Spleen (tissue), 7 donors: ENCODE measurements around the gene SCAANT1.

Source experiments
- POLR2A ChIP-seq, 3 donors: fragments of 450-650 bp; IDR thresholded peaks; one replicate each; pipeline ENCODE4 v1.5.1; 2017; ENCODE audit warnings: antibody characterized with exemption in 3 of 3, mild to moderate bottlenecking in 1 of 3
- POLR2AphosphoS5 ChIP-seq, 3 donors: sonication (generic); formaldehyde crosslinking; IDR thresholded peaks; one replicate each; pipeline ENCODE4 v1.5.1; 2017; ENCODE audit warnings: antibody characterized with exemption in 3 of 3
- TF ChIP-seq, protein P1 (sequence below), 11 experiments: fragments of 200-600 bp in 7 of 11; fragments of 450-650 bp in 4 of 11; sonication (generic) in 4 of 11; IDR thresholded peaks in 8 of 11; conservative IDR thresholded peaks in 3 of 11; 1 replicate in 7 of 11; 2 replicates in 4 of 11; pipeline versions ENCODE4 v1.4.0 to v1.8.0; 2016 to 2021; ENCODE audit warnings: antibody characterized with exemption in 11 of 11, inconsistent platforms in 4 of 11, mild to moderate bottlenecking in 1 of 11
- donor health status: DM: no; HTN: no; CAD: no; lungs with moderate emphysema.
- donor health status: DM: no; HTN: no; CAD: no.
- donor health status: DM: no; HTN: no; CAD: no.

- TF ChIP-seq, protein P1, sequence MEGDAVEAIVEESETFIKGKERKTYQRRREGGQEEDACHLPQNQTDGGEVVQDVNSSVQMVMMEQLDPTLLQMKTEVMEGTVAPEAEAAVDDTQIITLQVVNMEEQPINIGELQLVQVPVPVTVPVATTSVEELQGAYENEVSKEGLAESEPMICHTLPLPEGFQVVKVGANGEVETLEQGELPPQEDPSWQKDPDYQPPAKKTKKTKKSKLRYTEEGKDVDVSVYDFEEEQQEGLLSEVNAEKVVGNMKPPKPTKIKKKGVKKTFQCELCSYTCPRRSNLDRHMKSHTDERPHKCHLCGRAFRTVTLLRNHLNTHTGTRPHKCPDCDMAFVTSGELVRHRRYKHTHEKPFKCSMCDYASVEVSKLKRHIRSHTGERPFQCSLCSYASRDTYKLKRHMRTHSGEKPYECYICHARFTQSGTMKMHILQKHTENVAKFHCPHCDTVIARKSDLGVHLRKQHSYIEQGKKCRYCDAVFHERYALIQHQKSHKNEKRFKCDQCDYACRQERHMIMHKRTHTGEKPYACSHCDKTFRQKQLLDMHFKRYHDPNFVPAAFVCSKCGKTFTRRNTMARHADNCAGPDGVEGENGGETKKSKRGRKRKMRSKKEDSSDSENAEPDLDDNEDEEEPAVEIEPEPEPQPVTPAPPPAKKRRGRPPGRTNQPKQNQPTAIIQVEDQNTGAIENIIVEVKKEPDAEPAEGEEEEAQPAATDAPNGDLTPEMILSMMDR (IDR thresholded peaks at IDR 0.05 in 8 of 11, conservative IDR thresholded peaks at IDR 0.05 in 3 of 11): peak in 1 of 11 experiments; percentile 1
- peak in 2 of 3 donors; percentile 33 to 55 for TF ChIP-seq POLR2AphosphoS5 (IDR thresholded peaks at IDR 0.05)
- TF ChIP-seq POLR2A (IDR thresholded peaks at IDR 0.05): no peak
Measured at GRCh38 chr3:63912768-63913588, 795 bp upstream of the SCAANT1 start.
